K562 (cell line): Measurements from ENCODE around the gene MAGEA4. TPM values are rescaled to one million over a fixed set of nuclear protein-coding genes. Genes with fewer than 3 reads are reported as not detected.

Experiments used
- C11orf30 ChIP-seq: fragments of 450-650 bp; IDR thresholded peaks from 2 replicates; pipeline ENCODE4 v1.6.1; 2016; ENCODE audit warnings: low read depth, mild to moderate bottlenecking
- CBX2 ChIP-seq: fragments of 200-600 bp; sonication (generic); IDR thresholded peaks from one replicate; pipeline ENCODE4 v1.6.1; 2012; ENCODE audit warnings: mild to moderate bottlenecking, low read length, inconsistent platforms; ENCODE audit not compliant: insufficient read depth, poor library complexity, severe bottlenecking
- CXXC5 ChIP-seq: fragments of 250-450 bp; sonication (Bioruptor Pico); IDR thresholded peaks from 2 replicates; pipeline ENCODE4 v1.8.0; 2022; ENCODE audit warnings: inconsistent platforms, mild to moderate bottlenecking, moderate library complexity
- ETV5 ChIP-seq: sonication (generic); formaldehyde crosslinking; IDR thresholded peaks from 2 replicates; pipeline ENCODE4 v1.4.0; 2020; ENCODE audit warnings: low read depth, mild to moderate bottlenecking, missing genetic modification reagents
- FOXK2 ChIP-seq, 2 experiments: fragments of 450-650 bp; IDR thresholded peaks in 1 of 2; conservative IDR thresholded peaks in 1 of 2; 2 replicates each; pipeline ENCODE4 v1.6.1; 2016; ENCODE audit warnings: low read depth in 2 of 2, mild to moderate bottlenecking in 1 of 2
- JUN ChIP-seq, 2 experiments: sonication (generic) in 1 of 2; formaldehyde crosslinking in 1 of 2; IDR thresholded peaks; 2 replicates each; pipeline versions ENCODE4 v1.6.1 to v1.8.0; 2012 to 2022; ENCODE audit warnings: borderline replicate concordance in 2 of 2, mild to moderate bottlenecking in 2 of 2, improper control_type of control experiment in 1 of 2, low read depth in 1 of 2, low read length in 1 of 2, missing genetic modification reagents in 1 of 2
- KDM4B ChIP-seq, 2 experiments: fragments of 450-650 bp in 1 of 2; sonication (generic) in 1 of 2; IDR thresholded peaks; 2 replicates each; pipeline ENCODE4 v1.6.1; 2016 to 2017; ENCODE audit warnings: borderline replicate concordance in 2 of 2, antibody characterized with exemption in 1 of 2, low read depth in 1 of 2, mild to moderate bottlenecking in 1 of 2
- MCM7 ChIP-seq, 2 experiments: fragments of 450-650 bp; IDR thresholded peaks; 2 replicates each; pipeline ENCODE4 v1.6.1; 2016 to 2018
- NFIC ChIP-seq: fragments of 450-650 bp; IDR thresholded peaks from 2 replicates; pipeline ENCODE4 v1.6.1; 2017; ENCODE audit warnings: mild to moderate bottlenecking, inconsistent platforms
- PCBP2 ChIP-seq: fragments of 200-400 bp; formaldehyde crosslinking; IDR thresholded peaks from 2 replicates; pipeline ENCODE4 v1.6.1; 2018; ENCODE audit warnings: low read length, low read depth, mild to moderate bottlenecking, moderate library complexity; ENCODE audit not compliant: poor library complexity, severe bottlenecking
- PHF20 ChIP-seq: fragments of 450-650 bp; IDR thresholded peaks from 2 replicates; pipeline ENCODE4 v1.6.1; 2018; ENCODE audit not compliant: partially characterized antibody
- RBM25 ChIP-seq: fragments of 200-400 bp; formaldehyde crosslinking; IDR thresholded peaks from 2 replicates; pipeline ENCODE4 v1.6.1; 2018; ENCODE audit warnings: low read length, low read depth, moderate library complexity; ENCODE audit not compliant: severe bottlenecking
- SIX5 ChIP-seq, 2 experiments: IDR thresholded peaks; 2 replicates each; pipeline ENCODE4 v1.6.1; 2011; ENCODE audit warnings: low read length in 2 of 2, borderline replicate concordance in 1 of 2, low read depth in 1 of 2, mild to moderate bottlenecking in 1 of 2, moderate library complexity in 1 of 2; ENCODE audit not compliant: insufficient read depth in 1 of 2
- SRSF7 ChIP-seq: fragments of 200-400 bp; formaldehyde crosslinking; optimal IDR thresholded peaks from 2 replicates; pipeline ENCODE3; 2017; ENCODE audit warnings: mild to moderate bottlenecking, low read depth, low read length
- TRIM24 ChIP-seq, 2 experiments: fragments of 450-650 bp; IDR thresholded peaks; 2 replicates each; pipeline ENCODE4 v1.6.1; 2016
- ZKSCAN3 ChIP-seq: fragments of 250-450 bp; sonication (Bioruptor Pico); IDR thresholded peaks from 2 replicates; pipeline ENCODE4 v1.4.0; 2020
- ZNF12 ChIP-seq: sonication (generic); formaldehyde crosslinking; IDR thresholded peaks from 2 replicates; pipeline ENCODE4 v1.4.0; 2020; ENCODE audit warnings: mild to moderate bottlenecking, missing genetic modification reagents
- polyA plus RNA-seq, 8 experiments: library from polyadenylated mRNA; depleted of rRNA in 4 of 8; stranded (reverse) in 5 of 8; unstranded in 3 of 8; fragments of >200 nt; fragmentation: Nextera tagmentation in 2 of 8; fragmentation: Illumina TruSeq in 1 of 8; extraction: Ambion mirVana in 2 of 8; extraction: Trizol in 1 of 8; gene quantifications; 2 replicates each; pipeline versions ENCODE4 v1.2.1 to v1.2.3, GENCODE V29; 2011 to 2014; ENCODE audit warnings: inconsistent platforms in 1 of 8, missing spikeins in 1 of 8
- total RNA-seq, 7 experiments: library from RNA; depleted of rRNA in 6 of 7; stranded (reverse); fragments of >200 nt in 6 of 7; fragmentation: Illumina TruSeq in 2 of 7; extraction: Trizol in 2 of 7; gene quantifications; 2 replicates each; pipeline versions ENCODE4 v1.2.1 to v1.2.3, GENCODE V29; 2011 to 2021; ENCODE audit warnings: low replicate concordance in 1 of 7
- TF ChIP-seq, protein P1 (sequence below): fragments of 250-450 bp; sonication (Bioruptor Pico); IDR thresholded peaks from 2 replicates; pipeline ENCODE4 v1.4.0; 2020
- TF ChIP-seq, protein P2 (sequence below), 2 experiments: IDR thresholded peaks; 2 replicates each; pipeline ENCODE4 v1.6.1; 2011; ENCODE audit warnings: borderline replicate concordance in 1 of 2, control low read depth in 1 of 2, low read depth in 1 of 2, low read length in 1 of 2, mild to moderate bottlenecking in 1 of 2, mixed read lengths in 1 of 2, moderate library complexity in 1 of 2; ENCODE audit not compliant: insufficient read depth in 1 of 2, insufficient read length in 1 of 2, poor library complexity in 1 of 2, severe bottlenecking in 1 of 2; ENCODE audit errors: extremely low read depth in 1 of 2

The MAGEA4 gene
- total and polyA plus RNA-seq, 9 of the 15 experiments (the other 6 are each of a cell fraction or from before 2014, with no cell fraction given): 0.42 to 1.9 (median 0.69) TPM

DNA sequence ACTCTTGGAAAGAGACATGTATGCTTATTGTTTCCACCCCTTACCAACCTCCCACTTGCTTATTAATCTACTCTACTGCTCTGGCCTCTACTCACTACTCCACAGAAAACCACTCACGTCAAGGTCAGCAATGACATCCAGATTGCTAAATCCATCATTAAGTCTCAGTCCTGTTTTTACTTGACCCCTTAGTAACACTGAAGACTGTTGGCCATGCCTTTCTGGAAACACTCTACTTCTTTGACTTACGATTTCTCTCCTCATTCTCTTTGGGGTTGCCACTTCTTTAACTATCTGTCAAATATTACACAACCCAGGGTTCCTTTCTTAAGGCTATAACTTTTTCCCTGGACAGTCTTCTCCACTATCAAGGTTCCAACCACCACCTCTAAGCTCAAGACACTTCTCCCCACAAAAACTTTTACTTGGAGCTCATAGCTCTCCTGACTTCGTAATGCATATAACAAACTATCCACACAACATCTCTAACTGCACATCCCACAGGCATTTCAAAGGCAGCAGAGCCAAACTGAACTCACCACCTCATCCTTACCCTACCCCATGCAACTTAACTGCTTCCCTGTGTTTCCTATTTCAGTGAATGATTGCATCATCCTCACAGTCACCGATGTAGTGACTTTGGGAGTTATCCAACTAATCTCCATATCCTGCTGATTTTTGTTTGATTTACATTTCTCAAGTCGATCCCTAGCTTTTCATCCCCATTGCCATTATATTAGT, 15.8 kb upstream of the MAGEA4 start (continued):
- TF ChIP-seq, protein P1, sequence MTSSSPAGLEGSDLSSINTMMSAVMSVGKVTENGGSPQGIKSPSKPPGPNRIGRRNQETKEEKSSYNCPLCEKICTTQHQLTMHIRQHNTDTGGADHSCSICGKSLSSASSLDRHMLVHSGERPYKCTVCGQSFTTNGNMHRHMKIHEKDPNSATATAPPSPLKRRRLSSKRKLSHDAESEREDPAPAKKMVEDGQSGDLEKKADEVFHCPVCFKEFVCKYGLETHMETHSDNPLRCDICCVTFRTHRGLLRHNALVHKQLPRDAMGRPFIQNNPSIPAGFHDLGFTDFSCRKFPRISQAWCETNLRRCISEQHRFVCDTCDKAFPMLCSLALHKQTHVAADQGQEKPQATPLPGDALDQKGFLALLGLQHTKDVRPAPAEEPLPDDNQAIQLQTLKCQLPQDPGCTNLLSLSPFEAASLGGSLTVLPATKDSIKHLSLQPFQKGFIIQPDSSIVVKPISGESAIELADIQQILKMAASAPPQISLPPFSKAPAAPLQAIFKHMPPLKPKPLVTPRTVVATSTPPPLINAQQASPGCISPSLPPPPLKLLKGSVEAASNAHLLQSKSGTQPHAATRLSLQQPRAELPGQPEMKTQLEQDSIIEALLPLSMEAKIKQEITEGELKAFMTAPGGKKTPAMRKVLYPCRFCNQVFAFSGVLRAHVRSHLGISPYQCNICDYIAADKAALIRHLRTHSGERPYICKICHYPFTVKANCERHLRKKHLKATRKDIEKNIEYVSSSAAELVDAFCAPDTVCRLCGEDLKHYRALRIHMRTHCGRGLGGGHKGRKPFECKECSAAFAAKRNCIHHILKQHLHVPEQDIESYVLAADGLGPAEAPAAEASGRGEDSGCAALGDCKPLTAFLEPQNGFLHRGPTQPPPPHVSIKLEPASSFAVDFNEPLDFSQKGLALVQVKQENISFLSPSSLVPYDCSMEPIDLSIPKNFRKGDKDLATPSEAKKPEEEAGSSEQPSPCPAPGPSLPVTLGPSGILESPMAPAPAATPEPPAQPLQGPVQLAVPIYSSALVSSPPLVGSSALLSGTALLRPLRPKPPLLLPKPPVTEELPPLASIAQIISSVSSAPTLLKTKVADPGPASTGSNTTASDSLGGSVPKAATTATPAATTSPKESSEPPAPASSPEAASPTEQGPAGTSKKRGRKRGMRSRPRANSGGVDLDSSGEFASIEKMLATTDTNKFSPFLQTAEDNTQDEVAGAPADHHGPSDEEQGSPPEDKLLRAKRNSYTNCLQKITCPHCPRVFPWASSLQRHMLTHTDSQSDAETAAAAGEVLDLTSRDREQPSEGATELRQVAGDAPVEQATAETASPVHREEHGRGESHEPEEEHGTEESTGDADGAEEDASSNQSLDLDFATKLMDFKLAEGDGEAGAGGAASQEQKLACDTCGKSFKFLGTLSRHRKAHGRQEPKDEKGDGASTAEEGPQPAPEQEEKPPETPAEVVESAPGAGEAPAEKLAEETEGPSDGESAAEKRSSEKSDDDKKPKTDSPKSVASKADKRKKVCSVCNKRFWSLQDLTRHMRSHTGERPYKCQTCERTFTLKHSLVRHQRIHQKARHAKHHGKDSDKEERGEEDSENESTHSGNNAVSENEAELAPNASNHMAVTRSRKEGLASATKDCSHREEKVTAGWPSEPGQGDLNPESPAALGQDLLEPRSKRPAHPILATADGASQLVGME: no peak
- TF ChIP-seq PCBP2 (no peak), TRIM24 (IDR thresholded peaks at IDR 0.05) (peak; percentile 96 to 98), JUN (IDR thresholded peaks at IDR 0.05; ENCODE audit: borderline replicate concordance, low read depth, low read length) (peak; percentile 75), JUN (CRISPR knock-in tag; IDR thresholded peaks at IDR 0.05; ENCODE audit: borderline replicate concordance) (no peak), ZNF12 (CRISPR knock-in tag) (no peak), CXXC5 (CRISPR knock-in tag) (peak; percentile 38; the same call in 1 of the 2 replicates), RBM25 (no peak), FOXK2 (conservative IDR thresholded peaks at IDR 0.05 in 1 of 2, IDR thresholded peaks at IDR 0.05 in 1 of 2; ENCODE audit: low read depth in 2 of 2) (no peak), NFIC (no peak; the same call in 1 of the 2 replicates), C11orf30 (no peak), ZKSCAN3 (no peak), SIX5 (IDR thresholded peaks at IDR 0.05; ENCODE audit: borderline replicate concordance in 1 of 2, insufficient read depth in 1 of 2, low read depth in 1 of 2, low read length in 2 of 2) (no peak), MCM7 (IDR thresholded peaks at IDR 0.05) (no peak), SRSF7 (no peak), KDM4B (IDR thresholded peaks at IDR 0.05; ENCODE audit: borderline replicate concordance in 2 of 2, low read depth in 1 of 2) (no peak), ETV5 (no peak), PHF20 (no peak), CBX2 (no peak)
- TF ChIP-seq, protein P2, sequence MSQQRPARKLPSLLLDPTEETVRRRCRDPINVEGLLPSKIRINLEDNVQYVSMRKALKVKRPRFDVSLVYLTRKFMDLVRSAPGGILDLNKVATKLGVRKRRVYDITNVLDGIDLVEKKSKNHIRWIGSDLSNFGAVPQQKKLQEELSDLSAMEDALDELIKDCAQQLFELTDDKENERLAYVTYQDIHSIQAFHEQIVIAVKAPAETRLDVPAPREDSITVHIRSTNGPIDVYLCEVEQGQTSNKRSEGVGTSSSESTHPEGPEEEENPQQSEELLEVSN (IDR thresholded peaks at IDR 0.05; ENCODE audit: borderline replicate concordance in 1 of 2, extremely low read depth in 1 of 2, insufficient read depth in 1 of 2, insufficient read length in 1 of 2, low read depth in 1 of 2, low read length in 1 of 2, poor library complexity in 1 of 2, severe bottlenecking in 1 of 2): no peak
